HG03521 (cell line): ENCODE results near the gene MRPL21.
"Not testable (repeated sequence)": the region's sequence is repeated elsewhere in the genome, so short reads cannot be mapped to it uniquely, and the experiment has no call there.

ENCODE experiments used
- ATAC-seq: cut with Tn5 transposase; IDR thresholded peaks from one replicate; pipeline ENCODE4 v1.9.1; 2021; ENCODE audit warnings: mild to moderate bottlenecking, moderate library complexity; ENCODE audit not compliant: unreplicated experiment

MRPL21 gene

GRCh38 chr11:68878022-68878421 lies 25.6 kb downstream of the MRPL21 start:
- ATAC-seq, result no peak

DNA sequence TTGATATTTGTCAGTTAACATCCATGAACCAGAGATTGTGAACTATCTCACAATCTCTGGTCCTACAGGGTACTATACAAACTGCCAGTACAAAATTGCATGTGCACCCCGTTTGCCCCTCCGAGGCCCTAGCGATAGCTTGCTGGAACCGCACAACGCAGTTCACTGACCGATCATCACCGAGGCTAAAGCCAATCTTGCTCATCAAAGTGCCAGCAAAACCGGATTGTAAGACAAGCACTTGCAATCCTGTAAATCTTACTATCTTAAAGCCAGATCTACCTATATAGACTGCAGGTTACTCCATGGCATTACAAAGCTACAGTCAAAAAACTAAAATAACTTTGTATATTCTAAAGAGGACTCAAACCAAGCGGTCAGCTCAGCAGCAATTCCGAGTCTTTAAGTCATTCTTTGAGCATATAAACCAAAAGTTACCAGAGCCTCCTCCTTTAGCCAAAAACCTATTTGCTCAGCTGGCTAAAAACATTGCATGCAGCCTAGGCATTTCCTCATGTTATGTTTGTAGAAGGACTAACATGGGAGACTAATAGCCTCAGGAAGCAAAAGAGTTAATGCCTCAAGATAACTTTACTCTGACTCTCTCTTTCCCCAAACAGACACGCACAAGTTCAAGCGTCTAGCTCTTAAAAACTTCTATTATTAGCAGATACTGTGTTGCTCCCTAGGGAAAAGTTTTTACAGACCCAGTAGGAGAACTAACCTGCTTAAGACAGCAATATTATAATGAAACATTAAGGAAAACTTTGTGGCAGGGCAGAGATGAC lies 31.2 kb downstream of the MRPL21 start:
- no peak for ATAC-seq

GRCh38 chr11:68870470-68870869 lies 33.2 kb downstream of the MRPL21 start:
- no peak for ATAC-seq

- no peak for ATAC-seq
These were observed 35.3 kb downstream of the MRPL21 start for GRCh38 chr11:68868221-68868835.

DNA sequence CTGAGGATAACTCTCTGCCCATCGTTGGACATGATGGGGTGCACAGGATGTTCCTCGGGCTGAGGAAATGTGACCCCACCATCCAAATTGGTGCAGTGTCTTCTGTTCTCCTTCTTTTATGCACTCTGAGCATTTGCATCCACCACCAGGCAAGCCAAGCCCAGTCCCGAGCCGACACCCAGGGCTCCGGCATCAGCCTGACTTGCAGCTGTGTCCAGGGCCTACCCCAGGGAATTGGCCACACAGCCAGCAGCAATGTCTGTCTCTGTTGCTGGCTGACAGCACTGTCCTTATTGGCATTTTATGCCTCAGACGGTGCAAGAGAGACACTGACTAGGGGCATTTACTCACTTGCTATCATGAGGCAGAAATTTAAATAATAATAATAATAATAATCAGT lies 36.6 kb downstream of the MRPL21 start:
- no peak for ATAC-seq

DNA sequence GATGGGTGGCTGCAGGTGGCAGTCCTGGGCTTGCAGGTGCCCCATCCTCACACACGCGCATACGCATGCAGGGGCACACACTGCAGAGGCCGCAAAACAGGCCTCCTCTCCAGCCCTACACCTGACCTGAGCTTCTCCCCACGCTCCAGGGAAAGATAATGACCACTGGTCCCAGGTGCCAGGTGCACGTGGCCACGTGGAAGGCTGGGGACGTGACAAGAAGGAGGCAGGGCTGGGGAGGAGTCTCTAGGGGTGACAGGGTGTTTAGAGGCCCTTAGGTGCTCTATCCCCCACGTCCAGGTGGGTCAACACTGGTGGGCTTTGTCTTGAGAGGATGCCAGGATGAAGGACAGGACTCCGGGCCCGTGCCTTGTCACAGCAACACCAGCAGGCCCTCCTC lies 38.4 kb downstream of the MRPL21 start:
- no peak for ATAC-seq

DNA sequence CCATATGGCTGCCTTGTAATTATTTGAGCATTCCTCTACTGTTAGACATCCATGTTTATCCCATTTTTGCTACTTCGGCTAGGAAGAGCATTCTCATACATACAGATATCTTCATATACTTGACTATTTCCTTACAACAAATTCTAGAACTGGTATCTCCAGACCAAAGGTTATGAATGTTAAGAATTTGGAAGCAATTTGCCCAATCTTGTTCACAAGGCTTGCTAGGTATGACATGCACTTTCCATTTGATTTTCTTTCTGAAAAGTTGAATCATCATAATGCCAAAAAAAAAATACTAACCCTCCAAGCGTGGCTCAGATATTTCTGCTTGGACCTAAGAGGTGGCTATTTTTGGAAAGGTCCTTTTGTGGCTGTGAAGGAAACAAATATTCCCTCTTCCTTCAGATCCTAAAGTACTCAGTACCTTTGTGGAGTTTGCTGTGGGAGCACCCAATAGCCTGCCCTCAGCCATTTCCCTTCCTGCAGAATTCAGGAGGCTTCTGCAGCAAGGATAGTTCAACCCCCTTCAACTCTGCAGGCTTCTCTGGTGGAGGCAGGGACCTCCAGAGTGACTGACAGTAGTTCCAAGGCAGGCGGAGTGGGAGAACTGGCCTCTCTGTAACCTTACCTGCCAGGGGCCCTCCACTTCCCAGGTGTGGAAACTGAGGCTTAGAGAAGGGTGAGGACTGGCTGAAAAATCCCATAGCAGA lies 39.9 kb downstream of the MRPL21 start:
- no peak for ATAC-seq

- ATAC-seq, result no peak
These were observed 41.2 kb downstream of the MRPL21 start for GRCh38 chr11:68862421-68862820.

DNA sequence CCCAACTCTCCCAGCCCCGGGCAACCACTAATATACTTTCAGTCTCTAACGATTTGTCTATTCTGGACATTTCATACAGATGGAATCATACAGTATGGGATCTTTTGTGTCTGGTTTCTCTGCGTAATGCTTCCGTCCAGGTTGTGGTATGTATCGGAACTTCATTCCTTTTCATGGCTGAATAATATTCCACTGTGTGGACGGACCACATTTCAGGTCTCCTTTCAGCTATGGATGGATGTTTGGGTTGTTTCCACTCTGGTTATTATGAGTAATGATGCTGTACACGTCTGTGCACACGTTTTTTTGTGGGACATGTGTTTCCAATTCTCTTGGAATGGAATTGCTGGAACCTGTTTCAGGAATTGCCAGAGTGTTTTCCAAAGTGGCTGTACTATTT lies 44.5 kb downstream of the MRPL21 start:
- no peak for ATAC-seq

DNA sequence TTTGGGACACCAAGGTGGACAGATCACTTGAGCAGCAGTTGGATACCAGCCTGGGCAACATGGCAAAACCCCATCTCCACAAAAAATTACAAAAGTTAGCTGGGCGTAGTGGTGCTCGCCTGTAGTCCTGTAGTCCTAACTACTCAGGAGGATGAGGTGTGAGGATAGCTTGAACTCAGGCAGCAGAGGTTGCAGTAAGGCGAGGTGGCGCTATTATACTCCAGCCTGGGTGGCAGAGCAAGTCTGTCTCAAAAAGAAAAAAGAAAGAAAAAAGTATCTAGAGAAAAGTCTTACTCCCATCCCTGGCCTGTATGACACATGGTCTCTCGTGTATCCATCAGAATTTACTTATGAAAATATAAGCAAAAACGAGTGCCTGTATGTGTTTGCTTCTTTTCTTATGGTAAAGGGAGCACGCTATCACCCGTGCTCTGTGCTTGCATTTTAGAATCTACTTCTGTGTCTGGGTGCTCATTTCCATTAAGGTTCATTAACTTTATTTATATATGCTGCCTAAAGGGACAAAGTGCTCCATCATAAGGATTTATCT lies 46.5 kb downstream of the MRPL21 start:
- no peak for ATAC-seq

DNA sequence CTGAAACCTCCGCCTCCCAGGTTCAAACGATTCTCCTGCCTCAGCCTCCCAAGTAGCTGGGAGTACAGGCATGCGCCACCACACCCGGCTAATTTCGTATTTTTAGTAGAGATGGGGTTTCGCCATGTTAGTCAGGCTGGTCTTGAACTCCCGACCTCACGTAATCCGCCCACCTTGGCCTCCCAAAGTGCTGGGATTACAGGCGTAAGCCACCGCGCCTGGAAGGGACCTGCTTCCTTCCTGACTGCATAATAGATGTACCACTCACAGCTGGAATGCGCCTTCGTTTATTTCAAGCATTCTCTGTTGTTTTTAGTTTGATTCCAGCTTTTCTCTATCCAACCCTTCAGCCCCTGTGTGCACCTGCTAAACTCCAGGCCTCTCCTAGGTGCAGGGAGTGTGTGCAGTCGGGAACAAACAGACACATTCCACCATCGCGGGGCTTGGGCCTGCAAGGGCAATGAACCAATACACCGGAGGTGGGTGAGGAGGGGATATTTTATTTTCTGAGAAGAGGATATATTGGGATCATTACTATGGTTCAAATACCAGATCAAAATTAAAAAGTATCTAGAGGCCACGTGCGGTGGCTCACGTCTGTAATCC lies 47.1 kb downstream of the MRPL21 start:
- not testable (repeated sequence) for ATAC-seq

DNA sequence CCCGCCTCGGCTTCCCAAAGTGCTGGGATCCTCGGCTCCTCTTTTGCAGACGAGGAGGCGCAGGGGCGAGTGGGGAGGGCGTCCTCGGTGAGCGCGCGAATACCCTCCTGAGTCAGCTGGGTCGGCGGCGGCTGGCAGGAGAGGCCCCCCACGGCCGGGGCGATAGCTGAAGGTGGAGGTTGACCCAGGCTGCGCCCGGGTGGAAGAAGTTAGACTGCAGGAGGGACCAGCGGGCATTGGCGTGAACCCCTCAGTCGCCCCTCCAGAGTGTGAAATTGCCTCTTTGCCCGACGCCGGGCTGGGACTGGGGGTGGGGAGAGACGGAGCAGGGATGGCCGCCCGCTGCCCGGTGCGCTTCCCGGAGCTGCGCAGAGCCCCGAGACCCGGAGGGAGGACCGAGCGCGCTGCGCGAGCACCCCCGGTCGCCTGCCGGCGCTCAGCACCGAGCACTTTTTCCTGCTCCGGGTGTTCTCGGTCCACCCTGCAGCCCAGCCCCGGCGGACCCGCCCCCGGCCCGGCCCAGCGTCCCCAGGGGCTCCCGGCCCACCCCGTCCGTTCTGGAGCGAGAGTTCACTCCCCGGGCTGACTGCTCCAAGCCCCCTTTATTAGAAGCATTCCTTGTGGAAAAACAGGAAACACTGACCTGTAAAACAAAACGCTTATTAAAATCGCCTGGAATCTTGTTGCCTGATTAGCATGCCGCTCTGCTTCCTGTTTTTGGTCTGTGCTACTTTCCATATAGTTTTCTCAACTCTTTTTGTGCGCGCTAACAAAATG lies 48.2 kb downstream of the MRPL21 start:
- no peak for ATAC-seq

GRCh38 chr11:68854273-68854958 lies 49.2 kb downstream of the MRPL21 start:
- no peak for ATAC-seq

- no peak for ATAC-seq
These were observed 51.0 kb downstream of the MRPL21 start for GRCh38 chr11:68852628-68853027.

- ATAC-seq, result no peak
These were observed 55.2 kb downstream of the MRPL21 start for GRCh38 chr11:68848429-68848828.

GRCh38 chr11:68847395-68847794 lies 56.2 kb downstream of the MRPL21 start:
- ATAC-seq, result no peak

DNA sequence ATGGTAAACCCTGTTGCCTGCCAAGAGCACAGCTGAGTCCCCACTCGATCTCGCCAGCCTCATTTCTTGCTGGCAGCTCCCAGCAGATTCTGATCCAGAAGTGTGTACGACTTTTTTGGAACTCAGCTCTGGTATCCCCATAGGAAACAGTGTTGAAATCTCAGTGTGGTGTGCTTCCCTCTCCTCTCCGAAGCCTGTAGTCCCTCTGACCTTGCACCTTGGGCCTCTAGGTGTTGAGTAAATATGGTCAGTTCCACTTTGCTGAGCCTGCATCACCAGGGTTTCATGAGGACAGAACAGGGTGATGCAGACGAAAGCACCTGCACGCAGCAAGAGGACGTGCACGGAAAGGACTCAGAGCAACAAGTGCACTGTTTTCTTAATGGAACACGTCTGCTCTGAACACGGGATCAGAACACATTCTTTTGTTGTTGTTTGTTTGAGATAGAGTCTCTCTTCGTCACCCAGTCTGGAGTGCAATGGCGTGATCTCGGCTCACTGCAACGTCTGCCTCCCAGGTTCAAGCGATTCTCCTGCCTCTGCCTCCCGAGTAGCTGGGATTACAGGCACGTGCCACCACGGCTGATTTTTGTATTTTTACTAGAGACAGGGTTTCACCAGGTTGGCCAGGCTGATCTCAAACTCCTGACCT lies 58.2 kb downstream of the MRPL21 start:
- no peak for ATAC-seq

- ATAC-seq, result no peak
These were observed 58.8 kb downstream of the MRPL21 start for GRCh38 chr11:68844801-68845200.

- ATAC-seq, result no peak
These were observed 59.3 kb downstream of the MRPL21 start for GRCh38 chr11:68844376-68844775.
